DMS79 (cell line): ENCODE results near the gene AFAP1L2.

Source experiments
- DNase-seq: peaks from one replicate; lab custom pipeline; 2025; lab: John Stamatoyannopoulos, UW

AFAP1L2 gene

DNA sequence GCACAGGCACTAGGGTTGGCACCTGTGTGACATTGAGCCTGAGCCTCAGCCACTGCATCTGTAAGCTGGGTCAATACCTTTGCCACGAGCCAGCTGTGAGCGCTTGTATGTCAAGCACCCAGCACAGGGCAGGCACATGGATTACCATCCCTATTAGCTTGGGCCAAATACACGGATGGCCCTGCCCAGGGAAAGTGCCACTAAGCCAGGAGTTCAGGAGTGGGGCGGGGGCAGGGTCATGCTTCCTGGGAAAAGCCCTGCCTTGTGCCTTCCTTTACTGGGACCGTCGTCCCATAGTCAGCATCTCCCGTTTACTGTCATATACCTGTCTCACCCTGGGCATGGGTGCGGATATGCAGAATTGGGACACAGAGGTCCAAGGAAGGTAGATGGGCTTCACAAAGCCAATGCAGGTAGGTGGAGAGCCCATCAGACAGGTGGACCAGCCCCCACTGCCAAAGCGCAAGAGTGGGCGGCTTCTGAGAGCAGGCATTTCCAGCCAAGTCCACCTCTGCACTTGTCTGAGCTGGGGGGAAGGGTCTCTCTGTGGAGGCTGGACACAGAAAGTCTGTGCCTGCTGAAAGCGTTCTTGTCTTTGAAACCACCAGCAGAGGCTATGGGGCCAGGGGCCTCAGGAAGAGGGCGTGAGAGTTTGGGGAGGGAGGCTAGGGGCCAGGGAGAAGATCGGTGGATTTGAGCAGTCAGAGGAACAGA, 92.6 kb downstream of the AFAP1L2 start:
- DNase-seq = no peak

DNA sequence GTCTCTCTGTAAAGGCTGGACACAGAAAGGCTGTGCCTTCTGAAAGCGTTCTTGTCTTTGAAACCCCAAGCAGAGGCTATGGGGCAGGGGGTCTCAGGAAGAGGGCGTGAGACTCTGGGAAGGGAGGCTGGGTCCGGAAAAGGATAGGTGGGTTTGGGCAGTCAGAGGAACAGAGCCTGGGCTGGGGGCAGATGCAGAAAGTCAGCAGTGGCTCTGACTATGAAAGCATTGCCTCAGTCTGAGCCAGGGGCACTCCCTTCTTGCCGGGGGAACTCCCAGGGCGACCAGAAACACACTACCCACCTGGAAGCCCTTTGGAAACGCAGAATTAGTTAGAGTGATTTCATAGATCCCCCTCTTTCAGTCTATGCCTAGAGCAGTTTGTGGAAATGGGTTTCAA, 93.3 kb downstream of the AFAP1L2 start:
- DNase-seq = no peak

DNA sequence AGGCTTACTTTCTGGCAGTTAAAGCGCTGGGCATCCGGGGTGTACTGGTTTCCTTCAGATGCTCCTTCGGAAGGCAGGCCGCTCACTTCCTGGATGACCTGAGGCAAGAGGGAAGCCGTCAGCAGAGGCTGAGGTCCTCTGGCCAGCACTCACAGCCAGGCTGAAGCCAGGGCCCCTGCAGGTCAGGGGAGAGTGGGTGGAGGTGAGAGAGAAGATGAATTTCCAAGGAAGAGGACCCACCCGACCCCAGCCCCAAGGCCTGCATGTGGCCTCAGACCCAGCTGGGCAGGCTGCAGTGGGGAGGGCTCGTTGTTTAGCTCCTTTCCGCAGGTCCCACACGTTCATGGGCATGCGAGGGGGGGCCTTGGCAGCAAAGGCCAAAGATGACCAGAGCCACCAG, 94.0 kb downstream of the AFAP1L2 start:
- no peak for DNase-seq

DNA sequence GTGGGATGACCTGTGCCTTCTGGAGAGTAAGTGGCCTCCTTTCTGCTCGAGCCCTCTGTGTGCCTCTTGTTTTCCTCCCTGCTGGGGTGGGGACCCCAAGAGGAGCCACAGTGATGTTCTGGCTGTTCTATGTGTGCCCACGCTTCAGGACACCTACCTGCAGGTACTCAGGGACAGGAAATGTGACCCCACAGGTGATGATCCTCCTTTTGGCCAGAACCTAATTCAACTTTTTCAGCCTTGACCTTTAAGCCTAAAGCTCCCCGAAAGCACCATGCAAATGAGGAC, 95.0 kb downstream of the AFAP1L2 start:
- DNase-seq = no peak

DNA sequence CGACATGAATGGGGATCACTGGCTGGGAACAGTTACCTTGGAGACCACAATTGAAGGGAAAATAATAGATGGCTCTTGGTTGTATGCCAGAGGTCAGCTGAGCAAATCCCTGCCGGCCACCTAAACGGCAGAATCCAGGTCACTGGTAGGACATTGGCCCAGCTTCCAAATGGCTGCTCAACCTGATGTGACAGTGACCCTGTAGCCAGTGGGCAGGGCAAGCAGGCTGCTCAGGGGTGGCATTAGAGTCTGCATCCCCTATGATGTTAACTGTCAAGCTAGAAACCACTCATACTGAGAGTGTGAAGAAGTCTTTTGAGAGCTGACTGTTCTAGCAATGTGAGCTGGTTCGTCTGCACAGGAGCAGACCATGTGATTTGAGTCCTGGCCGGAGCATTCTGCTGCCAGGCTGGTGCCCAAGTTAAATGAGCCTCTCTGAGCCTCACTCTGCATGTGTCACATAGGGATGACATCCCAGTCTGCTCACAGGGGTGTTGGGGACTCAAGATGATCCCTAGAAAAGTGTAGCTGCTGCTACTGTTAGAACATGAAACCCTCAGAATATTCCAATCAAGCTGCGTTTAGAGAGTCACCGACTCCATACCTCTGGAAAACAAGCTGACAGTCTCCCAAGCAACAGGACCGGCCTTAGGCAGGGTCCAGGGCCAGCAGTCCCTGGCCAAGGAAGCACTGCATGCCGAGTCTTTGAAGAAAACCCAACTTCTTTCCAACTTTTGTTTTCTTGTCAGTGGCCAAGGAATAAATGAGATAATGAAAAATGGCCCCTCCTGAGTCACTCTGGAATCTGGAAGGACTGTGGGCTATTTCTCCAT, 95.6 kb downstream of the AFAP1L2 start:
- DNase-seq = no peak

DNA sequence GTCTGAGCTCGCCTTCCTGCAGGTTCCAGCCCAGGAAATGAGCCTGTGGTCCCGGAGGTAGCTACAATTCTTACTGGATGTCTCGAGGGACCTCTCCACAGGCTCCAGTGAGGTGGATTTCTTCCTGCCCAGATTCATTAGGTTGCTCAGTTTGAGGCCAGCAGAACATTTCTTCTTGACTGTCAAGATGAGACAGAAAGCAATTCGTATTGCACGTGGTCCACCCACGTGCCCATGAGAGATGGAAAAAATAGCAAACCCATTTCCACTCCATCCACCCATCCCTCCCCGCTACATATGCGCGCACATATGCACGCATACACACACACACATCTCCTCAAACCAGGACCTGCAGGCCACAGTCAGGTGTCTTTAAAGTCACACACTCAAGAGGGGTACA, 96.6 kb downstream of the AFAP1L2 start:
- no peak for DNase-seq

DNA sequence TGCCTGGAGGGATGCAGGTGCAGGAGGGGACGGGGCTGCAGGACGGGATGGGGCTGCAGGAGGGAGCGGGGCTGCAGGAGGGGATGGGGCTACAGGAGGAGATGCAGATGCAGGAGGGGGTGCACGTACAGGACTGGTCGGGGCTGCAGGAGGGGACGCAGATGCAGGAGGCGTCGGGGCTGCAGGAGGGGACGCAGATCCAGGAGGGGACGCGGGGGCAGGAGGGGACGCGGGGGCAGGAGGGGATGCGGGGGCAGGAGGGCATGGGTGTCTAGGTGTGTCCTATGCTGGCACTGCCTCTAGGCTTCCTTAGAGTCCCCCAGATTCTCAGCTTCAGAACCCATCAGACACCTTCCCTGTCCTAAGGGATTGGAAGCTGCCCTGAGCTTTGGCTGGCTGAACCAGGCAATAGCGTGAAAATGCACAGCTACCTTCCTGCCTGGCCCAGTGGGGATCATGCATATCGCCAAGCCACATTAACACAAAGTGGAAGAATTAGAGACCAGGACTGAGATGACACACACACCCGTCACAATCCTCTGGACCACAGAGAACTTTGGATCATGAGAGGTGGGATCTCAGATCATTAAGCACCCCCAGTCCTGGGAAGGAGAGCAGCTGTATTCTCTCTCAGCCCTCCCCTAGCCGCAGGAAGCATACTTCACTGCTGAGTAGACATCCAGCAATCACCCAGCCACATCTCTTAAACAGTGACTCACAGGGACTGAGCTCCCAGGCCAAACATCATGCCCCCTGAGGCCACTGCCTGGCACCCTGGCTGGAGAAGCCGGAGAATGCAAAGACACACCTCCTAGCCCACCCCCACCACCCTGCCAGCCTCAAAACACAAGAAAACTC, 98.0 kb downstream of the AFAP1L2 start:
- no peak for DNase-seq

DNA sequence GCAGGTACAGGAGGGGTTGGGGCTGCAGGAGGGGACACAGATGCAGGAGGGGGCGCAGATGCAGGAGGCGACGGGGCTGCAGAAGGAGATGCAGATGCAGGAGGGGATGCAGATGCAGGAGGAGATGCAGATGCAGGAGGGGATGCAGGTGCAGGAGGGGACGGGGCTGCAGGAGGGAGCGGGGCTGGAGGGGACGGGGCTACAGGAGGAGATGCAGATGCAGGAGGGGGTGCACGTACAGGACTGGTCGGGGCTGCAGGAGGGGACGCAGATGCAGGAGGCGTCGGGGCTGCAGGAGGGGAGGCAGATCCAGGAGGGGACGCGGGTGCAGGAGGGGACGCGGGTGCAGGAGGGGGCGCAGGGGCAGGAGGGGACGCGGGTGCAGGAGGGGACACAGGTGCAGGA, 98.8 kb downstream of the AFAP1L2 start:
- no peak for DNase-seq

DNA sequence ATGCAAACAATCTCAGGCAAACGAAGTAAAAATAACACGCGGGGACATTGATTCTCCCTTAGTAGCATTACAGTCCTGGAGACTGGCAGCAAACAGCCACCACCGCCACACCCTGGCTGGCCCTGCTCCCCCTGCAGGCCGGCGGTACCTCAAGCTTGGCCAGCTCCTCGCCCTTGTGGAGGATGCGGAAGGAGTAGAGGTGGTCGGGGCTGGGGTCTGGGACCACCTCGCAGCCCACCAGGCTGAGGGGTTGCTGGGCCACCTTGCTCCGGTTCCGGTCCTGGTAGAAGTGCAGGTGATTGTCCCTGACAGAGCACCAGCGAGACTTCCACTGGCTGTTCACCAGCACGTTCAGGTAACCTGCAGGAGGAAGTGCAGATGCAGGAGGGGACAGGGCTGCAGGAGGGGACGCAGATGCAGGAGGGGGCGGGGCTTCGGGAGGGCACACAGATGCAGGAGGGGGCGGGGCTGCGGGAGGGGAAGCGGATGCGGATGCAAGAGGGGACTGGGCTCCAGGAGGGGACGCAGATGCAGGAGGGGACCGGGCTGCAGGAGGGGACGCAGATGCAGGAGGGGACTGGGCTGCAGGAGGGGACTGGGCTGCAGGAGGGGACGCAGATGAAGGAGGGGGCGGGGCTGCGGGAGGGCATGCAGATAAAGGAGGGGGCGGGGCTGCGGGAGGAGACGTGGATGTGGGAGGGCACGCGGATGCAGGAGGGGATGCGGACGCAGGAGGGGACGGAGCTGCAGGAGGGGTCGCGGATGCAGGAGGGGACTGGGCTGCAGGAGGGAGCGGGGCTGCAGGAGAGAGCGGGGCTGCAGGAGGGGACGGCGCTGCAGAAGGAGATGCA, 99.5 kb downstream of the AFAP1L2 start:
- DNase-seq = peak; percentile 43

DNA sequence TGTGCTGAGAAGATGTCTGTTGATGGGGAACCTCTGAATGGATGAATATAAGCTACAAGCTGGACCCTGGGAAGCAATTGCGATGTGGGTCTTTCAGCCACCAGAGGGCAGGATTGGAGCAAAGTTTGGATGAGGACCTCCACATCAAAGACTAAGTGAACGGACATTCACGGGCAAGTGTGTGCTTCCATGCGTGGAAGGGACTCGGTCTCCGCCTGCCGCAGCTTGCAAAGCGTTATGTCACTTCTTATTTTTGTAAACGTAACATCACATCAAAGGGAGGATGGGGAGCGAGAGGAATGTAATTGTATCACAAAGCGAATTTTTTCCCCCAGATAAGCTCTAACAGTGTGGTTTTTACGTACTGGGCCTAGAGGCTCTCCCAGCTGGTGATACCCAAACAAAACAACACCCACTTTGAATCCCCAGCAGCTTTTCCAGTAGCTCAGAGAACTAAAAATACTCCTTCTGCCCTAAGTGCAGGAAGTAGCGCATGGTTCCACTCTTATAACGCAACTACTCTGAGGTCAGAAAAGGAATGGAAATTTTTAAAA, 100.2 kb downstream of the AFAP1L2 start:
- DNase-seq = peak; percentile 3

DNA sequence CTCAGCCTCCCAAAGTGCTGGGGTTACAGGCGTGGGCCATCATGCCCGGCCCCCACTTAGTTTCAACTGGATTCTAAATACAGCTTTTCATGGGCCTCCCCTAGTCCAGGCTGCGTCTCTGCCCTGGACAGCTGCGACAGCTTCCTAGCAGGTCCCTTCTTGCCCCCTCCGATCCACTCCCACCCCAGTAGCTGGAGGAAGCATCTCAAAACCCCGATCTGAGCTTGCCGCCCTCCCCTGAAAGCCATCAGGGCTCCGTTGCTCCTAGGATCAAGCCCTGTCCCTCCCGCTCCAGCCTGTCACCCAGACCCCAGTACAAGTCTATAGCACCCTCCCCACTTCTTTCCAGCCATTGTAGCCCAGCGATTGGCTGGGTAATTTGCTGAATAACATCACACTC, 100.7 kb downstream of the AFAP1L2 start:
- no peak for DNase-seq

DNA sequence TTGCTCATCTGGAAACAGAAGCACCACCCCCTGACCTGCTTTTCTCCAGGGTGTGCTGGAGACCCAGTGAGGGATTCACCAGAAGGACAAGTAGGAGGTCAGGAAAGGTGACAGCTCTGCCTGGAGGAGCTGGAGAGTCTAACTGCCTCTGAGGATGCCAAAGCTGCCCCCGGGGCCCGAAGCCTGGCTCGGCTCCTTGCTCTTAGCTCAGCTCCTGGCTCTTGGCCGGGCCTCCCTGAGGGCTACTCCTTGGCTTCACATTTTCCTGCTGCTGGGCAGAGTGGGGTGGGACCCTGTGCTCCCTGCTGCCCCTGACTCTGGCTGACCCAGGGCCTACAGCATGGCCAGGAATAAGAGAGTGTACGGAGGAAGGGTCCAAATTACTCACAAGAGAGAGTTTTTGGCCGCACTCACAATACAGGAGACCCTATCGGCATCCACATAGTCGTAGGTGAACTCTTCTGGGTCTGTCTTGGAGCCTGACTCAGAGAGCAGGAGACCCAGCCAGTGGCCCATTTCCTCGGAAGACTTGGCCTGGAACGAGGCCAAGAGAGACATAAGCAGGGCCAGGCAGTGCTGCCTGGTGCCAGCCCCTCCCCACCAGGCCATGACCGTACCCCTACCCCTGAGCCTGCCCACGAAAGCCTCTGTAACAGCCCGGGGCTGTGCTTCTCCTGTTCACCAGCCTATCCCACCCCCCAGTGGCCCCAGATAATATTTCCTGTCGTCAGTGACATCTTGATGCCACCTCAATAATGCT, 102.2 kb downstream of the AFAP1L2 start:
- DNase-seq = no peak

DNA sequence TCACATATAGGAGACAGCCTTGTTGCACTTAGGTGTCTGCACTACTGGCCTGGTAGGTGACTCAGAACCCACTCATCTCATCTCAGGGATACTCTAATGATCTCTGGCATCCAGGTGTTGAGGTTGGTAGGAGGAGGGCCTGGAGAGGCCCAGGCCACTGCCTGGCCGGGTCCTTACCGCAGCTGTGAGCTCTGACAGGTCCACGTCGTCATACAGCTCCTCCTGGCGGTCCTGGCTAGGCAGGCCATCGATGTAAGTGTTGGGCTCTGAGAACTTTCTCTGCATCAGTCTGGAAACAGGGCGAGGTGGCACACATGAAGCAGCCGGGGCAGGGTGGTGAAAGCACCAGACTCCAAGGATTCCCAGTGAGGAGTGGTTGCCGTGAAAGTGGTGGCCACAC, 103.1 kb downstream of the AFAP1L2 start:
- no peak for DNase-seq

DNA sequence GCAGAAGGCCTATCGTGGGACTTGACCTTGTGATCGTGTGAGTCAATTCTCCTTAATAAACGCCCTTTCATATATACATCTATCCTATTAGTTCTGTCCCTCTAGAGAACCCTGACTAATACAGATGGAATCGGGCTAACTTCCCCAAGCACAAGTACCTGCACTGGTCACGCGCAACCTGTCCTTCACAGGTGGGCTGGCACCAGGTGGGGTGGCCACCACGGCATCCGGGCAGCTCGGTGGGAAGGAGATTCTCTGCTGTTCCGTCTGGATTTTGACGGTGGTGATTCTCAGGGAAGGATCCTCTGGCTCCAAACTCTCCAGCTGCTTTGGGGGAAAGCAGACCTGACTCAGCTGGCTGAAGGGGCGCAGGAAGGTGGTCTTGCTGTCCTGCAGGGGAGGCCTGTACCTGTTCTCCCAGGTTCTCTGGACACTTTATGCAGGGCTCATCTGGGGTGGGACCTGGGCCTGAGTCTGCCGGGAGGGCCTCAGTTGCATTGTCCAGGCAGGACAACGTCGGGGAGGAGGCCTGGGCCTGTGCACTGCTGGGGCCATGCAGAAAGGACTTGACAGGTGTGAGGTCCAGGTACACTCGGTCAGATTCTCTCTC, 104.2 kb downstream of the AFAP1L2 start:
- DNase-seq = no peak

DNA sequence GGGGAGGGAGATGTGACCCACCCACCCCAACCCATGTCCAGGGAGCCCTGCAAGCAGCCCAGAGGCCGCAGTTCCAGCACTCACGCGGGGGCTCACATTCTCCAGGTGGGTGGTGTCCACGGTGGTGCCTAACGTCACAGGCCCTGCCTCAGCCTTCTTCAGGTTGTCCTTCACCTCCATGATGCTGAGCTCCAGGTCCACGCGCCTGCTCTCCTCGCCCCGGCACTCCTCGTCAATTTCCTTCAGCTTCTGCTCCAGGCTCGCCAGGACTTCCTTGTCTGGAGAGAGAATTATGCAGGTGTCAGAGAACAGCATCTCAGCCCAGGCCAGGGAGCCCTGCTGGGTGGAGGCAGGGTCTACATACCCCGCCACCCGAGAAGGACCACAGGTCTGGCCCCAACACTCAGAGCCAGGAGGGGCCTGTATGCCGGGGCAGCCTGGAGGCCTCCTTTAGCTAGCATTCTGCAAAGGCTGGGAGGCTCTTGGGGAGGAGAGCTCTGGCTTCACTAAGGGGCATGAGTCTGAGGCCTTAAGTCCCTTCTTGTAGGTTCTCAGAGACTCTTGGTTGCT, 107.1 kb downstream of the AFAP1L2 start:
- DNase-seq = no peak

DNA sequence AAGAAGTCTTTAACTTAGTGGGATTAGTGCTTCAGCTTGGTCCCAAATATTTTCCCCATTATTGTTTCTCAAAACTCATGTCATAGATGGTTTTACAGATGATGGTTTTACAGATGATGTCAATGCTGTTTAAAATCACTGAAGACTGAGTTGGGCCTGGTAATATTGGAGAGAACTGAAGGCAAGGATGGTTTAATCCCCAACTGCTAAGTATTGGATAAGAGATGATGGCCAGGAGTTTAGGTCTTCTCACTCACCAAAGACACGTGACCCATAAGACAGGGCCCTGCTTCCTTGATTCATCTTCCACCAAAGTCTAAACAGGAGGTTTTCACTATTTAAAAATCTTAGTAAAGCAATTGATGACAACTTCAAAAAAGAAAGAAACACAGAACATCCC, 108.9 kb downstream of the AFAP1L2 start:
- no peak for DNase-seq

DNA sequence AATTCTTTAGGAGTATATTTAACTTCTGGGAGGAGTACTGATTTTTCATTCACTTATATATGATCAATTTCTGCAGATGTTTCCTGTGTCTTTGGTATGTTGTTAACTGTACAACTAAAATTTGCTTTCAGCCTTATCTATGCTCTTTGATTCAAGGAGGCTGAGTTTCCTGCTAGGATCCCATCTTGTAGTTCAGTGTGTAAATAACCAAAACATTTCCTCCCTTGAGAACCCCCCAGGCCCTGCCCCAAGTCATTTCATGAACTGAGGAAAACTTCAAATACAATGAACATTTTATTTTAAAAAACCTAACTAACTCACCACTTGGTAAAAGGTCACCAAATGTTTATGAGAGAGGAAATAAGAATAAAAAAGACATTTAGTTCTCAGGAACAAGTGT, 109.8 kb downstream of the AFAP1L2 start:
- DNase-seq = no peak

DNA sequence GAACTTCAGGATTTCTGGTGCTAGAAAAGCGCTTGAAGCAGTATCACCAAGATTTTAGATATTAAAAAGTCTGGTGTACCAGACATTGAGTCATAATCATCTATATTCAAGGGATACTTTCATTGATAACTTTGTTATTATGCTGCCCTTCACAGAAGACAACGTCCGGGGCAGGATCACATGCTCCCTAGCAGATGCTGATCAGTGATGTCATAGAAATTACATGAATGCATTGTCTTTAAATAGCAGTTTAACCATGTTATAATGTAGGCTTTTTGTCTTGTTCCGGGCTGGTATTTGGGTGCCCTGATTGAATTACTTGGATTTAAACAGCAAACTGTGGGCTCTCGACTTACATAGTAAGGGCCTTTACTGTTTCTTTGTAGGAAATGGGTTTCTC, 111.2 kb downstream of the AFAP1L2 start:
- DNase-seq = no peak

DNA sequence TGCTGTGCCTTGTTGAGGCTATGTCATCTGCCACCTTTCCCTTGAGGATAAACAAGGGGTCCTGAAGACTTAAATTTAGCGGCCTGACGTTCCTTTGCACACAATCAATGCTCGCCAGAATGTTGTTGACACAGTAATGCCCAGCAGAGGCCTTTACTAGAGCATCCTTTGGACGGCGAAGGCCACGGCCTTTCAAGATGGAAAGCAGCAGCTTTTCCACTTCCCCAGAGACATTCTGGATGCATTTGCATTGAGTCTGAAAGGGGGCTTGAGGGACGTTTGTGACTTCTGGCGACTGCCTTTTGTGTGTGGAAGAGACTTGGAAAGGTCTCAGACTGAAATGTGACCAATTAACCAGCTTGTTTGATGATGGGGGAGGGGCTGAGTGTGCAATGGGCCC, 112.8 kb downstream of the AFAP1L2 start:
- DNase-seq = no peak

DNA sequence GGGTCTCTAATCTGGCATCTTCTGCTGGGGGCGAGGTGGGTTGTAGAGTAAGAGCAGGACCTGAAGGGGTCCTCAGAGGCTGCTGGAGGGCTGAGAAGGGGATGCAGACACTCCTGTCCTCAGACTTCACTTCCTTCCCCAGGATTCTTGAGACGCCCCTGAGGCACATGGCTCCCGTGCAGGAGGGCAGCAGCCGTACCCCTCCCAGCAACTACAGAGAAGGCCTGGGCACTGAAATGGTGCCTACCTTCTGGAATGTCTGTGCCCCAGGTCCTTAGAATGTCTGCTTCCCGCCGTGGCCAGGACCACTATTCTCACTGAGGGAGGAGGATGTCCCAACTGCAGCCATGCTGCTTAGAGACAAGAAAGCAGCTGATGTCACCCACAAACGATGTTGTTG, 113.2 kb downstream of the AFAP1L2 start:
- DNase-seq = no peak
